Mucosa of descending colon (tissue), 3 donors: Measurements from ENCODE around the gene YDJC. TPM values are rescaled to one million over a fixed set of nuclear protein-coding genes. Genes with fewer than 3 reads are reported as not detected.

Source experiments
- ATAC-seq: fragments of 200-7000 bp; cut with Tn5 transposase; one replicate; pipeline ENCODE4 v1.9.1; 2020; ENCODE audit warnings: mild to moderate bottlenecking, moderate library complexity
- DNase-seq, 3 donors: peaks; one replicate each; pipeline ENCODE4 v3.0.0-alpha.2; 2020
- H3K36me3 ChIP-seq: fragments of 200-600 bp; one replicate; pipeline ENCODE4 v1.8.0; 2021; ENCODE audit warnings: low read depth, mild to moderate bottlenecking
- H3K4me1 ChIP-seq: fragments of 200-600 bp; one replicate; pipeline ENCODE4 v1.8.0; 2021; ENCODE audit warnings: low read depth, mild to moderate bottlenecking
- H3K4me3 ChIP-seq: fragments of 200-600 bp; one replicate; pipeline ENCODE4 v1.8.0; 2021; ENCODE audit warnings: mild to moderate bottlenecking
- H3K9me3 ChIP-seq: fragments of 200-600 bp; one replicate; pipeline ENCODE4 v1.8.0; 2021; ENCODE audit warnings: mild to moderate bottlenecking
- CTCF ChIP-seq: fragments of 200-600 bp; IDR thresholded peaks from one replicate; pipeline ENCODE4 v1.8.0; 2022; ENCODE audit warnings: antibody characterized with exemption, mild to moderate bottlenecking
- intact Hi-C, 2 donors: fragments of 100-400 bp; cut with DNase I in 1 of 2; cut with micrococcal nuclease in 1 of 2; formaldehyde crosslinking; loops; one replicate each; pipeline versions ENCODE4 v1.11.0 to v1.11.1; 2022; cut with DNase I, micrococcal nuclease
- total RNA-seq, 3 donors: library from RNA; stranded (reverse); fragmentation: NEBNext Ultra II Directional in 2 of 3; extraction: Animal tissue kit (Norgen Biotek cat#: 25700) in 2 of 3; gene quantifications; one replicate each; pipeline versions ENCODE4 v1.2.1 to v1.2.4, GENCODE V29; 2021 to 2023
- donor health status: DM: no; HTN: no; CAD: no; lungs with moderate emphysema.
- donor health status: DM: no; HTN: no; CAD: no.
- donor health status: DM: no; HTN: yes; CAD: no.

The YDJC gene
- total RNA-seq, 3 donors from 2014 or later = 12.5 to 26.5 (median 21.7) TPM

- no peak for TF ChIP-seq CTCF
- no peaks in the 10 kb centered on the region for H3K36me3 ChIP-seq
- peaks cover under 1% of the 10 kb centered on the region for H3K4me1 ChIP-seq
- no peak for DNase-seq
- ATAC-seq = no peak
- no peak overlapping the region for H3K4me3 ChIP-seq
- intact Hi-C loops = no loop called here
- no peaks in the 10 kb centered on the region for H3K9me3 ChIP-seq
Measured at GRCh38 chr22:21635771-21636510, 6.1 kb upstream of the YDJC start.

DNA sequence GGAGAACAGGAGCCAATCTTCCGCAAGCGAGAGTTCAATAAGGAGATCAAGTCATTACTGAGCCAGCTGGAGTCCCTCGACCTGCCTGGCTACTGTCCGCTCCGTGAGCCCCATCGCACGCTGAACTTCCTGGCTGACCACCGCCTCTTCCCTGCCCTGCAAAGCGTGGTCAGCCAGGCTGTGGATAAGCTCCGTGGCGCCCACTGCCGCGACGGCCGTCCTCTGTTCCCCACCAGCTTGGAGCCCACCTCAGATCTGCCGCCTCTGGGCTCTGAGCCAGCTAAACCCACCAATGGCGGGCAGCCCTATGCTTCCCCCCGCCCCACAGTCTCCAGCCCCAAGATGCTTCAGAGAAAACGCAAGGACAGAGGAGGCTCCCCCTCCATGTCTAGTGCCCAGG, 5.0 kb upstream of the YDJC start:
- TF ChIP-seq CTCF = no peak
- no peaks in the 10 kb centered on the region for H3K9me3 ChIP-seq
- H3K36me3 ChIP-seq = no peaks in the 10 kb centered on the region
- ATAC-seq (no peak), DNase-seq (no peak)
- no peaks in the 10 kb centered on the region for H3K4me1 ChIP-seq
- no peak overlapping the region for H3K4me3 ChIP-seq
- intact Hi-C loops = no loop called here

GRCh38 chr22:21634081-21634480, 4.3 kb upstream of the YDJC start:
- TF ChIP-seq CTCF = no peak
- DNase-seq = no peak
- no peaks in the 10 kb centered on the region for H3K36me3 ChIP-seq
- H3K9me3 ChIP-seq = no peaks in the 10 kb centered on the region
- H3K4me3 ChIP-seq = no peak overlapping the region
- no peak for ATAC-seq
- peaks cover under 1% of the 10 kb centered on the region for H3K4me1 ChIP-seq
- intact Hi-C loops = no loop called here

GRCh38 chr22:21633481-21633880, 3.7 kb upstream of the YDJC start:
- intact Hi-C loops = no loop called here
- H3K4me1 ChIP-seq = peaks cover 5% of the 10 kb centered on the region
- H3K36me3 ChIP-seq = no peaks in the 10 kb centered on the region
- no peak overlapping the region for H3K4me3 ChIP-seq
- H3K9me3 ChIP-seq = no peaks in the 10 kb centered on the region
- no peak for TF ChIP-seq CTCF
- ATAC-seq (no peak), DNase-seq (no peak)

GRCh38 chr22:21632931-21633330, 3.1 kb upstream of the YDJC start:
- DNase-seq (no peak), ATAC-seq (no peak)
- Histone ChIP-seq H3K36me3 (no peaks in the 10 kb centered on the region), H3K4me3 (no peak overlapping the region), H3K9me3 (no peaks in the 10 kb centered on the region), H3K4me1 (peaks cover 8% of the 10 kb centered on the region)
- no peak for TF ChIP-seq CTCF
- intact Hi-C loops = no loop called here
